Measurements from ENCODE around the gene WARS2. TPM values are rescaled to one million over a fixed set of nuclear protein-coding genes. Genes with fewer than 3 reads are reported as not detected.

The WARS2 gene
- polyA plus RNA-seq, 2 of the 4 experiments (the other 2 are of a cell fraction) = 5.9 to 7.9 TPM

- H3K4me1 ChIP-seq = no peaks in the 10 kb centered on the region
- 60% methylated on average over 17 of the region's 17 CpGs for WGBS (ENCODE audit: missing lambda C conversion rate)
- ChIA-PET CTCF (interaction anchor here (1.0 to 1.2 kb wide), 2 partner anchors 30 to 854 kb away, joined by 3 read pairs; no protein-coding TSS in a partner anchor), POLR2A (no interaction called here)
- no peak for FAIRE-seq
- TF ChIP-seq ZFP36 (IDR thresholded peaks at IDR 0.05; ENCODE audit: borderline replicate concordance, partially characterized antibody) (no peak), HEYL (CRISPR knock-in tag; IDR thresholded peaks at IDR 0.05) (no peak), TFCP2L1 (CRISPR knock-in tag; IDR thresholded peaks at IDR 0.05) (no peak)
- no peak for DNase-seq (ENCODE audit: low read depth in 1 of 2, low spot score in 1 of 2)
- peak overlapping the region; percentile 71 for H3K4me2 ChIP-seq
- peak in 1 of 2 experiments; percentile 22; a peak in 1 of 6 replicates for ATAC-seq
- H3K9me3 ChIP-seq = no peaks in the 10 kb centered on the region
- H3K27ac ChIP-seq = no peak overlapping the region
- H3K4me3 ChIP-seq = peak overlapping the region; percentile 26; the same call in 1 of the 3 replicates
Observed at GRCh38 chr1:119005724-119006405, 134.6 kb downstream of the WARS2 start.

DNA sequence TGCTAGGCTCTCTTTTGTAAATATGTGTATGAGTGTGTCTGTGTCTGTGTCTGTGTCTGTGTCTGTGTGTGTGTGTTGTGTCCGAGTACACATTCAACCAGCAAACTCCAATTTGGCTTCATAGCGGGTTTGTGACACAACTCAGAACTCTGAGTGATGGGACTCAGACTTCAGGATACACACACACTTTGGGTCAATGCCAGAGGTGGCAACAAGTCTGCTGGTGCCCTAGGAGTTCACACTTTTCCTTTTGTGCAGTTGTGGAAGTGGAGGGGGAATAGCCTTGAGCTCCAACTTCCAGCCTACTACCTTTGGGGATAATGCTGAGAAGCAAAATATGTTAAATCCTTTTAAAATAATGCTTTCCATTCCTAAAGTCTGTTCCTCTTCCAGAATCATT lies 135.7 kb downstream of the WARS2 start:
- DNase-seq (ENCODE audit: low read depth in 1 of 2, low spot score in 1 of 2) = no peak
- ATAC-seq = no peak

DNA sequence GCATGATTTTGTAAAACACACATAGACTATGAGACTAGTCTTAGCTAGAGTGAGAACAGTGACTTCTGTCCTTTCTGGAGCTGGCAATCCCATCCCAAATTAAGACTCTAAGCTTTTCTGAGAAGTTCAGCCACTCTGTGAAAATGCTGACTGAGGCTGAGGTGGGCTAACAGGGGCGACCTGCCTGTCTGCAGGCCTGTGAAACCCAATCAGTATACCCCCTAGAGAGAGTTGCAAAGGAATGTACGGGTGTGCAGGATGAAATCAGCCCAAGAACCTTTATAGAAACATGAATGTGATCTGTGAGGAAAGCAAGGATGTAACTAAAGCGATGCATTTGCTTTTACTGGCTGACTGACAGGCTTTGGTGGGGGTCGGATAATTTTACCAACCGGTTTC lies 136.3 kb downstream of the WARS2 start:
- ATAC-seq (no peak), FAIRE-seq (no peak)
- no peaks in the 10 kb centered on the region for H3K4me1 ChIP-seq

More for the DNA sequence above, 135.7 kb downstream of the WARS2 start:
- ChIA-PET POLR2A (no interaction called here), CTCF (interaction anchor here (1.2 kb wide), 1 partner anchor 29 kb away, joined by 3 read pairs; no protein-coding TSS in a partner anchor)
- no peak for TF ChIP-seq EHF (CRISPR knock-in tag; IDR thresholded peaks at IDR 0.05)
- no peak for TF ChIP-seq HMGXB4 (CRISPR knock-in tag; IDR thresholded peaks at IDR 0.05; ENCODE audit: borderline replicate concordance)
- no peak for TF ChIP-seq SREBF2 (IDR thresholded peaks at IDR 0.05)
- no peak for TF ChIP-seq CHD4 (IDR thresholded peaks at IDR 0.05; ENCODE audit: borderline replicate concordance)
- no peak for TF ChIP-seq TP53 (CRISPR knock-in tag; IDR thresholded peaks at IDR 0.05)
- TF ChIP-seq ZC3H11A (IDR thresholded peaks at IDR 0.05) = no peak
- no peak for TF ChIP-seq CHD2 (IDR thresholded peaks at IDR 0.05; ENCODE audit: low read length, partially characterized antibody)
- H3K4me3 ChIP-seq = no peak overlapping the region
- H3K4me2 ChIP-seq = no peak overlapping the region
- H3K9me3 ChIP-seq = no peaks in the 10 kb centered on the region
- no peak overlapping the region for H3K27ac ChIP-seq
- WGBS (ENCODE audit: missing lambda C conversion rate) = 56% methylated on average over 2 of the region's 2 CpGs
- H3K4me1 ChIP-seq = no peaks in the 10 kb centered on the region
- FAIRE-seq = no peak

More for the DNA sequence above, 136.3 kb downstream of the WARS2 start:
- H3K4me3 ChIP-seq = no peak overlapping the region
- WGBS (ENCODE audit: missing lambda C conversion rate) = 36% methylated on average over 5 of the region's 5 CpGs
- H3K4me2 ChIP-seq = no peak overlapping the region
- H3K9me3 ChIP-seq = no peaks in the 10 kb centered on the region
- DNase-seq (ENCODE audit: low read depth in 1 of 2, low spot score in 1 of 2) = no peak
- TF ChIP-seq MAX (IDR thresholded peaks at IDR 0.05) (no peak), HMGXB4 (CRISPR knock-in tag; IDR thresholded peaks at IDR 0.05; ENCODE audit: borderline replicate concordance) (no peak), HOXB13 (CRISPR knock-in tag; IDR thresholded peaks at IDR 0.05; ENCODE audit: low read depth) (no peak)
- ChIA-PET POLR2A (no interaction called here), CTCF (interaction anchor here (0.6 kb wide), 1 partner anchor 192 kb away, joined by 3 read pairs; no protein-coding TSS in a partner anchor)
- H3K27ac ChIP-seq = no peak overlapping the region
